ENCODE results near the gene PHEX.

- TF ChIP-seq CTCF (IDR thresholded peaks at IDR 0.05), result no peak
- no peak for TF ChIP-seq POLR2A (IDR thresholded peaks at IDR 0.05)
Measured at GRCh38 chrX:22015139-22015750, 16.9 kb upstream of the PHEX start.
